B cell (primary cell): ENCODE results near the gene LIN7A. TPM values are rescaled to one million over a fixed set of nuclear protein-coding genes. Genes with fewer than 3 reads are reported as not detected.

ENCODE experiments used
- ATAC-seq: fragments of 200-7000 bp; cut with Tn5 transposase; one replicate; pipeline ENCODE4 v1.10.0; 2021; ENCODE audit warnings: low read depth, mild to moderate bottlenecking, moderate number of reproducible peaks, moderate library complexity
- CTCF ChIA-PET: fragments of 350-600 bp; sonication (Branson Sonifier 250); formaldehyde crosslinking; loops from one replicate; lab custom pipeline; 2021; ENCODE audit warnings: antibody characterized with exemption, inconsistent platforms; lab: Charles Lee
- POLR2A ChIA-PET: fragments of 350-600 bp; sonication (Branson Sonifier 250); formaldehyde crosslinking; loops from one replicate; lab custom pipeline; 2021; ENCODE audit warnings: antibody characterized with exemption; lab: Charles Lee
- DNase-seq: peaks from one replicate; pipeline ENCODE4 v3.0.0; 2013
- H2AFZ ChIP-seq: 2 replicates; pipeline ENCODE4 v1.6.1; 2012; ENCODE audit warnings: mild to moderate bottlenecking, low read depth, low read length; ENCODE audit not compliant: insufficient read depth, poor library complexity, severe bottlenecking
- H3K27ac ChIP-seq, 2 donors: 1 replicate in 1 of 2; 2 replicates in 1 of 2; pipeline ENCODE4 v1.5.1; 2012 to 2013; ENCODE audit warnings: low read length in 2 of 2, mild to moderate bottlenecking in 2 of 2, moderate library complexity in 1 of 2
- H3K27me3 ChIP-seq, 4 experiments: fragments of 200-600 bp in 1 of 4; sonication (generic) in 1 of 4; replicated peaks in 1 of 4; 1 replicate in 2 of 4; 2 replicates in 2 of 4; pipeline versions ENCODE4 v1.6.1 to v1.7.0; 2013 to 2016; ENCODE audit warnings: low read length in 3 of 4, mild to moderate bottlenecking in 2 of 4, mixed read lengths in 1 of 4, moderate library complexity in 1 of 4; ENCODE audit not compliant: insufficient read depth in 4 of 4, control insufficient read depth in 3 of 4; ENCODE audit errors: control extremely low read depth in 1 of 4
- H3K36me3 ChIP-seq, 2 experiments: replicated peaks in 1 of 2; 1 replicate in 1 of 2; 2 replicates in 1 of 2; pipeline versions ENCODE4 v1.6.1 to v1.7.1; 2013; ENCODE audit warnings: low read length in 1 of 2; ENCODE audit not compliant: insufficient read depth in 2 of 2, control insufficient read depth in 1 of 2; ENCODE audit errors: control extremely low read depth in 1 of 2, extremely low read depth in 1 of 2
- H3K4me1 ChIP-seq, 2 donors: fragments of 200-600 bp in 1 of 2; sonication (generic) in 1 of 2; 1 replicate in 1 of 2; 2 replicates in 1 of 2; pipeline versions ENCODE4 v1.5.1 to v1.6.1; 2013 to 2017; ENCODE audit warnings: low read length in 2 of 2; ENCODE audit not compliant: control insufficient read depth in 2 of 2, insufficient read depth in 2 of 2
- H3K4me2 ChIP-seq: replicated peaks from 2 replicates; pipeline ENCODE3; 2012; ENCODE audit warnings: mild to moderate bottlenecking, low read depth, low read length; ENCODE audit not compliant: poor library complexity, severe bottlenecking
- H3K4me3 ChIP-seq, 5 experiments: fragments of 200-600 bp in 1 of 5; sonication (generic) in 1 of 5; 1 replicate in 3 of 5; 2 replicates in 2 of 5; pipeline versions ENCODE4 v1.5.1 to v1.7.0; 2011 to 2016; ENCODE audit warnings: low read length in 4 of 5, mild to moderate bottlenecking in 4 of 5, low read depth in 2 of 5, control low read depth in 1 of 5, moderate library complexity in 1 of 5; ENCODE audit not compliant: insufficient read depth in 1 of 5; ENCODE audit errors: control extremely low read depth in 1 of 5, extremely low read depth in 1 of 5
- H3K79me2 ChIP-seq: fragments of 200-600 bp; sonication (generic); one replicate; pipeline ENCODE4 v1.6.0; 2016; ENCODE audit warnings: low read length; ENCODE audit not compliant: control insufficient read depth, insufficient read depth
- H3K9ac ChIP-seq: fragments of 200-600 bp; sonication (generic); 2 replicates; pipeline ENCODE4 v1.6.1; 2017; ENCODE audit warnings: mild to moderate bottlenecking, low read length, moderate library complexity
- H3K9me3 ChIP-seq, 3 donors: one replicate each; pipeline versions ENCODE4 v1.6.1 to v1.7.1; 2013; ENCODE audit warnings: low read length in 2 of 3; ENCODE audit not compliant: control insufficient read depth in 2 of 3, insufficient read depth in 1 of 3; ENCODE audit errors: control extremely low read depth in 1 of 3
- H4K20me1 ChIP-seq: 2 replicates; pipeline ENCODE4 v1.6.0; 2012; ENCODE audit warnings: mild to moderate bottlenecking, low read length; ENCODE audit not compliant: insufficient read depth, control insufficient read depth, poor library complexity, severe bottlenecking
- H3K27ac Mint-ChIP-seq: one replicate; pipeline ENCODE4 v1.8.0; 2021; ENCODE audit warnings: mixed read lengths
- H3K27me3 Mint-ChIP-seq: one replicate; pipeline ENCODE4 v1.8.0; 2021; ENCODE audit warnings: mixed read lengths
- H3K4me1 Mint-ChIP-seq: one replicate; pipeline ENCODE4 v1.8.0; 2021; ENCODE audit warnings: mixed read lengths
- H3K4me3 Mint-ChIP-seq: one replicate; pipeline ENCODE4 v1.8.0; 2021; ENCODE audit warnings: mixed read lengths
- H3K9me3 Mint-ChIP-seq: one replicate; pipeline ENCODE4 v1.8.0; 2022; ENCODE audit warnings: mixed read lengths; ENCODE audit not compliant: insufficient read depth
- CTCF ChIP-seq: fragments of 200-600 bp; IDR thresholded peaks from one replicate; pipeline ENCODE4 v1.8.0; 2022; ENCODE audit warnings: antibody characterized with exemption, mild to moderate bottlenecking
- EZH2 ChIP-seq: IDR thresholded peaks from 2 replicates; pipeline ENCODE4 v1.6.1; 2012; ENCODE audit warnings: borderline replicate concordance, low read depth, mild to moderate bottlenecking, moderate library complexity, low read length; ENCODE audit not compliant: insufficient read depth, poor library complexity, severe bottlenecking
- WGBS: methylation state at CpG from one replicate; pipeline ENCODE4 v1.1.5; 2013; ENCODE audit warnings: missing lambda C conversion rate; ENCODE audit not compliant: insufficient coverage; 5-methylcytosine and 5-hydroxymethylcytosine counted together
- intact Hi-C: fragments of 100-400 bp; cut with micrococcal nuclease; formaldehyde crosslinking; loops from one replicate; pipeline ENCODE4 v1.10.0; 2022
- polyA plus RNA-seq: library from polyadenylated mRNA; depleted of rRNA; stranded (reverse); fragments of >200 nt; gene quantifications from 2 replicates; pipeline ENCODE4 v1.2.3, GENCODE V29; 2012
- total RNA-seq, 2 donors: library from RNA; stranded (reverse); fragments of 120-200 nt in 1 of 2; gene quantifications; 1 replicate in 1 of 2; 2 replicates in 1 of 2; pipeline versions ENCODE4 v1.2.3 to v1.2.4, GENCODE V29; 2013 to 2022

The LIN7A gene
- total and polyA plus RNA-seq, 2 donors (not counting 1 experiment from before 2014, with no cell fraction given) = 0.10 TPM; not detected in 1

GRCh38 chr12:80825506-80825905 lies 112.2 kb downstream of the LIN7A start:
- no peak overlapping the region for H3K4me3 ChIP-seq
- no peaks in the 10 kb centered on the region for H3K9me3 Mint-ChIP-seq
- H3K27me3 ChIP-seq = no peaks in the 10 kb centered on the region
- no peak overlapping the region for H3K4me3 Mint-ChIP-seq
- H3K79me2 ChIP-seq = no peaks in the 10 kb centered on the region
- no peak for DNase-seq
- no peaks in the 10 kb centered on the region for H3K27me3 Mint-ChIP-seq
- peaks cover 0 to 11% (median 0%) of the 10 kb centered on the region in 3 donors for H3K9me3 ChIP-seq
- ATAC-seq = no peak
- H4K20me1 ChIP-seq = no peaks in the 10 kb centered on the region
- H3K4me1 Mint-ChIP-seq = no peaks in the 10 kb centered on the region
- no CpG with 5 or more reads among the region's 2 CpGs for WGBS
- H3K27ac Mint-ChIP-seq = no peak overlapping the region
- H3K27ac ChIP-seq = no peak overlapping the region
- CTCF ChIA-PET = no interaction called here
- POLR2A ChIA-PET = no interaction called here
- intact Hi-C loops = no loop called here
- H3K9ac ChIP-seq = no peak overlapping the region
- H3K4me1 ChIP-seq = no peaks in the 10 kb centered on the region
- no peak overlapping the region for H2AFZ ChIP-seq
- no peaks in the 10 kb centered on the region for H3K36me3 ChIP-seq
- no peak overlapping the region for H3K4me2 ChIP-seq
- TF ChIP-seq EZH2 (no peak), CTCF (no peak)

GRCh38 chr12:80823393-80823792 lies 114.3 kb downstream of the LIN7A start:
- Mint-ChIP-seq H3K27ac (no peak overlapping the region), H3K9me3 (no peaks in the 10 kb centered on the region), H3K4me3 (no peak overlapping the region), H3K27me3 (no peaks in the 10 kb centered on the region), H3K4me1 (no peaks in the 10 kb centered on the region)
- ATAC-seq (no peak), DNase-seq (no peak)
- H3K36me3 ChIP-seq = no peaks in the 10 kb centered on the region
- WGBS = 92% methylated on average over 2 of the region's 3 CpGs
- H2AFZ ChIP-seq = no peak overlapping the region
- H3K4me1 ChIP-seq = no peaks in the 10 kb centered on the region
- H3K27ac ChIP-seq = no peak overlapping the region
- no peaks in the 10 kb centered on the region for H3K79me2 ChIP-seq
- no peak overlapping the region for H3K9ac ChIP-seq
- H3K9me3 ChIP-seq = peaks cover 0 to 11% (median 0%) of the 10 kb centered on the region in 3 donors
- intact Hi-C loops = no loop called here
- no peak overlapping the region for H3K4me2 ChIP-seq
- ChIA-PET CTCF (no interaction called here), POLR2A (no interaction called here)
- TF ChIP-seq CTCF = no peak
- no peak for TF ChIP-seq EZH2
- no peak overlapping the region for H3K4me3 ChIP-seq
- no peaks in the 10 kb centered on the region for H3K27me3 ChIP-seq
- no peaks in the 10 kb centered on the region for H4K20me1 ChIP-seq
